Peyer's patch (tissue), 4 donors: ENCODE results near the gene TAS1R2. TPM values are rescaled to one million over a fixed set of nuclear protein-coding genes. Genes with fewer than 3 reads are reported as not detected.

ENCODE experiments used
- DNase-seq, 3 donors: peaks; one replicate each; pipeline ENCODE4 v3.0.0-alpha.2; 2017 to 2019
- H3K27ac ChIP-seq, 4 donors: fragments of 200-600 bp; sonication (generic); one replicate each; pipeline ENCODE4 v1.5.1; 2016 to 2019
- H3K27me3 ChIP-seq, 2 donors: fragments of 200-600 bp; sonication (generic); one replicate each; pipeline ENCODE4 v1.5.1; 2019
- H3K36me3 ChIP-seq, 3 donors: fragments of 200-600 bp; sonication (generic); one replicate each; pipeline ENCODE4 v1.5.1; 2016 to 2019
- H3K4me1 ChIP-seq, 4 donors: fragments of 200-600 bp; sonication (generic); one replicate each; pipeline ENCODE4 v1.5.1; 2016 to 2019
- H3K4me3 ChIP-seq, 4 donors: fragments of 200-600 bp; sonication (generic); 1 replicate in 3 of 4; 2 replicates in 1 of 4; pipeline ENCODE4 v1.5.1; 2016 to 2019; ENCODE audit warnings: mild to moderate bottlenecking in 1 of 4
- H3K9me3 ChIP-seq, 4 donors: fragments of 200-600 bp; sonication (generic); one replicate each; pipeline ENCODE4 v1.5.1; 2016 to 2019; ENCODE audit warnings: mild to moderate bottlenecking in 1 of 4
- CTCF ChIP-seq, 6 experiments: fragments of 450-650 bp in 4 of 6; fragments of 200-600 bp in 2 of 6; sonication (generic) in 1 of 6; IDR thresholded peaks; one replicate each; pipeline ENCODE4 v1.5.1; 2017 to 2019; ENCODE audit warnings: antibody characterized with exemption in 6 of 6, mild to moderate bottlenecking in 3 of 6, moderate library complexity in 1 of 6
- POLR2A ChIP-seq, 2 donors: fragments of 450-650 bp; IDR thresholded peaks; one replicate each; pipeline ENCODE4 v1.5.1; 2017; ENCODE audit warnings: antibody characterized with exemption in 2 of 2, mild to moderate bottlenecking in 2 of 2, moderate library complexity in 2 of 2
- total RNA-seq, 4 donors: library from RNA; depleted of rRNA; stranded (reverse); fragments of >200 nt; gene quantifications; one replicate each; pipeline ENCODE4 v1.1.0, GENCODE V29; 2016

The TAS1R2 gene
- total RNA-seq, 4 donors from 2014 or later, result 0.35 TPM; not detected in 3

- DNase-seq, result no peak
- no peak overlapping the region for H3K4me3 ChIP-seq
- H3K36me3 ChIP-seq, result no peaks in the 10 kb centered on the region
- H3K9me3 ChIP-seq, result peaks cover 0 to 3% (median 0%) of the 10 kb centered on the region in 4 donors
- H3K27me3 ChIP-seq, result no peaks in the 10 kb centered on the region
- TF ChIP-seq POLR2A (IDR thresholded peaks at IDR 0.05) (no peak), CTCF (IDR thresholded peaks at IDR 0.05) (no peak)
- H3K4me1 ChIP-seq, result no peaks in the 10 kb centered on the region
- H3K27ac ChIP-seq, result no peak overlapping the region
Observed at GRCh38 chr1:18828224-18828623, 31.2 kb downstream of the TAS1R2 start.

- Histone ChIP-seq H3K27me3 (no peaks in the 10 kb centered on the region), H3K9me3 (no peaks in the 10 kb centered on the region), H3K4me1 (no peaks in the 10 kb centered on the region), H3K4me3 (no peak overlapping the region), H3K36me3 (no peaks in the 10 kb centered on the region), H3K27ac (no peak overlapping the region)
- no peak for TF ChIP-seq CTCF (IDR thresholded peaks at IDR 0.05)
- TF ChIP-seq POLR2A (IDR thresholded peaks at IDR 0.05), result no peak
- DNase-seq, result no peak
Observed at GRCh38 chr1:18823438-18823837, 36.0 kb downstream of the TAS1R2 start.

- Histone ChIP-seq H3K4me3 (no peak overlapping the region), H3K36me3 (no peaks in the 10 kb centered on the region), H3K27ac (no peak overlapping the region), H3K27me3 (no peaks in the 10 kb centered on the region), H3K9me3 (no peaks in the 10 kb centered on the region), H3K4me1 (no peaks in the 10 kb centered on the region)
- DNase-seq, result peak; percentile 29 to 79 (median 73)
- no peak for TF ChIP-seq POLR2A (IDR thresholded peaks at IDR 0.05)
- peak; percentile 32 to 76 (median 66) for TF ChIP-seq CTCF (IDR thresholded peaks at IDR 0.05)
Observed at GRCh38 chr1:18820791-18821641, 38.4 kb downstream of the TAS1R2 start.

GRCh38 chr1:18819986-18820790 lies 39.3 kb downstream of the TAS1R2 start:
- H3K4me3 ChIP-seq, result no peak overlapping the region
- H3K9me3 ChIP-seq, result no peaks in the 10 kb centered on the region
- H3K4me1 ChIP-seq, result no peaks in the 10 kb centered on the region
- no peak for DNase-seq
- H3K36me3 ChIP-seq, result no peaks in the 10 kb centered on the region
- no peak overlapping the region for H3K27ac ChIP-seq
- H3K27me3 ChIP-seq, result no peaks in the 10 kb centered on the region
- TF ChIP-seq POLR2A (IDR thresholded peaks at IDR 0.05) (no peak), CTCF (IDR thresholded peaks at IDR 0.05) (no peak)

- Histone ChIP-seq H3K36me3 (no peaks in the 10 kb centered on the region), H3K4me3 (no peak overlapping the region), H3K27ac (no peak overlapping the region), H3K27me3 (no peaks in the 10 kb centered on the region), H3K4me1 (no peaks in the 10 kb centered on the region), H3K9me3 (no peaks in the 10 kb centered on the region)
- TF ChIP-seq POLR2A (IDR thresholded peaks at IDR 0.05), result no peak
- TF ChIP-seq CTCF (IDR thresholded peaks at IDR 0.05), result no peak
- DNase-seq, result peak in 1 of 3 donors; percentile 32
Observed at GRCh38 chr1:18819203-18819602, 40.3 kb downstream of the TAS1R2 start.
